AG10803 (cell line): ENCODE measurements around the gene SDR42E2.

ENCODE experiments used
- DNase-seq: peaks from one replicate; pipeline ENCODE4 v3.0.0; 2010; ENCODE audit warnings: low read depth
- H3K4me3 ChIP-seq: 2 replicates; pipeline ENCODE4 v1.5.1; 2011; ENCODE audit warnings: mild to moderate bottlenecking, low read length, control low read depth
- CTCF ChIP-seq: conservative IDR thresholded peaks from 2 replicates; pipeline ENCODE4 v1.5.1; 2011; ENCODE audit warnings: mild to moderate bottlenecking, low read length, control low read depth, inconsistent platforms

The SDR42E2 gene

GRCh38 chr16:22161999-22162655, at the start of gene SDR42E2:
Gene SDR42E2 (plus strand): TSS chr16:22162506. CDS start chr16:22165583, 3,077 bp downstream.
- no peak for TF ChIP-seq CTCF
- no peak for DNase-seq
- no peak within 1 kb of the TSS for H3K4me3 ChIP-seq

GRCh38 chr16:22116095-22116700, 46.1 kb upstream of the SDR42E2 start:
- H3K4me3 ChIP-seq: no peak overlapping the region
- TF ChIP-seq CTCF: no peak
- no peak for DNase-seq

- DNase-seq: no peak
- TF ChIP-seq CTCF: no peak
- H3K4me3 ChIP-seq: no peak overlapping the region
Observed at GRCh38 chr16:22117609-22118008, 44.7 kb upstream of the SDR42E2 start.

GRCh38 chr16:22120440-22120839, 41.9 kb upstream of the SDR42E2 start:
- no peak overlapping the region for H3K4me3 ChIP-seq
- DNase-seq: no peak
- TF ChIP-seq CTCF: no peak

- TF ChIP-seq CTCF: no peak
- H3K4me3 ChIP-seq: no peak overlapping the region
- DNase-seq: no peak
Observed at GRCh38 chr16:22122239-22122638, 40.1 kb upstream of the SDR42E2 start.

- no peak for DNase-seq
- TF ChIP-seq CTCF: no peak
- no peak overlapping the region for H3K4me3 ChIP-seq
Observed at GRCh38 chr16:22123146-22123545, 39.2 kb upstream of the SDR42E2 start.

- no peak for DNase-seq
- no peak for TF ChIP-seq CTCF
- H3K4me3 ChIP-seq: no peak overlapping the region
Observed at GRCh38 chr16:22123759-22124490, 38.4 kb upstream of the SDR42E2 start.
